IMR-90 (cell line): ENCODE results near the gene ALOXE3. TPM values are rescaled to one million over a fixed set of nuclear protein-coding genes. Genes with fewer than 3 reads are reported as not detected.

Source experiments
- ATAC-seq: fragments of 200-7000 bp; cut with Tn5 transposase; 2 replicates; pipeline ENCODE4 v1.9.1; 2020; ENCODE audit warnings: low read depth, mild to moderate bottlenecking, moderate library complexity
- BruUV-seq: library from RNA; stranded (reverse); fragments of 400-500 nt; replicated peaks from 2 replicates; lab custom pipeline; 2021; lab: Mats Ljungman, UMichigan
- CTCF ChIA-PET: fragments of 300-600 bp; formaldehyde crosslinking; extraction: SDS; loops from one replicate; lab custom pipeline; 2021; ENCODE audit warnings: antibody characterized with exemption; lab: Yijun Ruan, JAX
- POLR2A ChIA-PET: fragments of 300-600 bp; sonication (Branson Sonifier 250); formaldehyde crosslinking; loops from one replicate; lab custom pipeline; 2022; ENCODE audit warnings: antibody characterized with exemption; ENCODE audit not compliant: unreplicated experiment; lab: Charles Lee
- DNase-seq: peaks from one replicate; pipeline ENCODE4 v3.0.0; 2013
- H2AFZ ChIP-seq: replicated peaks from 2 replicates; pipeline ENCODE3; 2013; ENCODE audit warnings: low read length, mild to moderate bottlenecking; ENCODE audit not compliant: poor library complexity
- H2AK5ac ChIP-seq: 2 replicates; pipeline ENCODE4 v1.6.1; 2013; ENCODE audit warnings: low read depth, low read length, inconsistent platforms
- H2AK9ac ChIP-seq: replicated peaks from 2 replicates; pipeline ENCODE3; 2013; ENCODE audit warnings: mild to moderate bottlenecking, low read depth, low read length, moderate library complexity; ENCODE audit not compliant: poor library complexity
- H2BK120ac ChIP-seq: 2 replicates; pipeline ENCODE4 v1.6.1; 2013; ENCODE audit warnings: low read depth, low read length, inconsistent platforms
- H2BK15ac ChIP-seq: 3 replicates; pipeline ENCODE4 v1.6.1; 2013; ENCODE audit warnings: low read depth, low read length, inconsistent platforms
- H2BK20ac ChIP-seq: 2 replicates; pipeline ENCODE4 v1.6.1; 2013; ENCODE audit warnings: low read depth, mild to moderate bottlenecking, inconsistent platforms, low read length, moderate library complexity
- H2BK5ac ChIP-seq: 2 replicates; pipeline ENCODE4 v1.6.1; 2013; ENCODE audit warnings: mild to moderate bottlenecking, low read depth, low read length, inconsistent platforms; ENCODE audit not compliant: poor library complexity, severe bottlenecking
- H3K14ac ChIP-seq: replicated peaks from 2 replicates; pipeline ENCODE4 v1.6.1; 2013; ENCODE audit warnings: low read depth, low read length, inconsistent platforms
- H3K18ac ChIP-seq: 2 replicates; pipeline ENCODE4 v1.6.1; 2013; ENCODE audit warnings: low read depth, low read length, control low read depth
- H3K23ac ChIP-seq: 2 replicates; pipeline ENCODE4 v1.6.1; 2013; ENCODE audit warnings: low read depth, low read length, inconsistent platforms
- H3K27ac ChIP-seq: 2 replicates; pipeline ENCODE4 v1.5.1; 2013; ENCODE audit warnings: mild to moderate bottlenecking, control low read depth, low read length; ENCODE audit not compliant: insufficient read depth
- H3K27me3 ChIP-seq: 2 replicates; pipeline ENCODE4 v1.6.1; 2013; ENCODE audit warnings: low read length; ENCODE audit not compliant: control insufficient read depth, insufficient read depth
- H3K36me3 ChIP-seq: 2 replicates; pipeline ENCODE4 v1.6.1; 2013; ENCODE audit warnings: low read length, mixed read lengths; ENCODE audit not compliant: control insufficient read depth, insufficient read depth
- H3K4ac ChIP-seq: 2 replicates; pipeline ENCODE4 v1.6.1; 2013; ENCODE audit warnings: low read depth, low read length, inconsistent platforms
- H3K4me1 ChIP-seq: 2 replicates; pipeline ENCODE4 v1.6.1; 2013; ENCODE audit warnings: low read length, mixed read lengths; ENCODE audit not compliant: control insufficient read depth, insufficient read depth
- H3K4me2 ChIP-seq: 2 replicates; pipeline ENCODE4 v1.6.1; 2013; ENCODE audit warnings: low read depth, mild to moderate bottlenecking, control low read depth, low read length, moderate library complexity
- H3K4me3 ChIP-seq: 2 replicates; pipeline ENCODE4 v1.5.1; 2013; ENCODE audit warnings: low read depth, mild to moderate bottlenecking, control low read depth, low read length, moderate library complexity; ENCODE audit not compliant: insufficient read depth
- H3K56ac ChIP-seq: 2 replicates; pipeline ENCODE4 v1.6.1; 2013; ENCODE audit warnings: low read length, inconsistent platforms; ENCODE audit not compliant: insufficient read depth; ENCODE audit errors: extremely low read depth
- H3K79me1 ChIP-seq, 2 experiments: 2 replicates each; pipeline ENCODE4 v1.6.1; 2013; ENCODE audit warnings: low read length in 2 of 2, inconsistent platforms in 1 of 2, low read depth in 1 of 2
- H3K9ac ChIP-seq: 2 replicates; pipeline ENCODE4 v1.6.1; 2013; ENCODE audit warnings: low read depth, low read length, control low read depth
- H3K9me1 ChIP-seq: 2 replicates; pipeline ENCODE4 v1.6.1; 2013; ENCODE audit warnings: low read length, inconsistent platforms; ENCODE audit not compliant: insufficient read depth
- H3K9me3 ChIP-seq: 2 replicates; pipeline ENCODE4 v1.6.1; 2013; ENCODE audit warnings: low read length; ENCODE audit not compliant: control insufficient read depth, insufficient read depth
- H4K20me1 ChIP-seq: 2 replicates; pipeline ENCODE4 v1.6.1; 2013; ENCODE audit warnings: low read length, inconsistent platforms; ENCODE audit not compliant: insufficient read depth
- H4K5ac ChIP-seq: 2 replicates; pipeline ENCODE4 v1.6.1; 2013; ENCODE audit warnings: mild to moderate bottlenecking, low read depth, low read length, control low read depth
- H4K8ac ChIP-seq, 2 experiments: 2 replicates each; pipeline ENCODE4 v1.6.1; 2013; ENCODE audit warnings: low read depth in 2 of 2, low read length in 2 of 2, control low read depth in 1 of 2, inconsistent platforms in 1 of 2
- H4K91ac ChIP-seq: 2 replicates; pipeline ENCODE4 v1.6.1; 2013; ENCODE audit warnings: low read depth, low read length, inconsistent platforms; ENCODE audit not compliant: insufficient read depth
- BHLHE40 ChIP-seq: fragments of 150-350 bp; IDR thresholded peaks from 2 replicates; pipeline ENCODE4 v1.6.1; 2016; ENCODE audit warnings: mild to moderate bottlenecking, low read depth, low read length
- CEBPB ChIP-seq: IDR thresholded peaks from 2 replicates; pipeline ENCODE4 v1.6.1; 2012; ENCODE audit warnings: low read depth, low read length, improper control_type of control experiment
- CHD1 ChIP-seq: IDR thresholded peaks from 2 replicates; pipeline ENCODE4 v1.6.1; 2012; ENCODE audit warnings: low read depth, low read length, improper control_type of control experiment
- ELK1 ChIP-seq: fragments of 150-350 bp; IDR thresholded peaks from 2 replicates; pipeline ENCODE4 v1.6.1; 2016; ENCODE audit warnings: low read depth, mild to moderate bottlenecking, low read length, moderate library complexity, borderline replicate concordance
- FOS ChIP-seq: fragments of 150-350 bp; IDR thresholded peaks from 2 replicates; pipeline ENCODE4 v1.6.1; 2016; ENCODE audit warnings: low read depth, low read length
- MAFK ChIP-seq: IDR thresholded peaks from 2 replicates; pipeline ENCODE4 v1.6.1; 2012; ENCODE audit warnings: low read depth, low read length, improper control_type of control experiment
- MAZ ChIP-seq: IDR thresholded peaks from 2 replicates; pipeline ENCODE4 v1.6.1; 2012; ENCODE audit warnings: low read depth, mild to moderate bottlenecking, low read length, improper control_type of control experiment, moderate library complexity, borderline replicate concordance
- NFE2L2 ChIP-seq: fragments of 150-350 bp; IDR thresholded peaks from 2 replicates; pipeline ENCODE4 v1.6.1; 2016; ENCODE audit warnings: low read depth, mild to moderate bottlenecking, low read length
- POLR2A ChIP-seq: IDR thresholded peaks from 2 replicates; pipeline ENCODE4 v1.6.1; 2012; ENCODE audit warnings: mild to moderate bottlenecking, low read depth, low read length
- RAD21 ChIP-seq: IDR thresholded peaks from 2 replicates; pipeline ENCODE4 v1.6.1; 2012; ENCODE audit warnings: low read length, improper control_type of control experiment
- RFX5 ChIP-seq: IDR thresholded peaks from 2 replicates; pipeline ENCODE4 v1.8.0; 2012; ENCODE audit warnings: low read depth, mild to moderate bottlenecking, low read length, moderate library complexity
- SMC3 ChIP-seq: fragments of 150-350 bp; IDR thresholded peaks from 2 replicates; pipeline ENCODE4 v1.6.1; 2016; ENCODE audit warnings: low read depth, mild to moderate bottlenecking, antibody characterized with exemption, low read length, moderate library complexity
- WGBS, 2 experiments: methylation state at CpG; one replicate each; pipeline versions ENCODE4 v1.1.5 to v1.1.7; 2013; ENCODE audit warnings: missing lambda C conversion rate in 2 of 2; ENCODE audit not compliant: insufficient read length in 1 of 2; ENCODE audit errors: extremely low coverage in 2 of 2; 5-methylcytosine and 5-hydroxymethylcytosine counted together
- dilution Hi-C: fragments of 300-500 bp; cut with HindIII; formaldehyde crosslinking; loops from one replicate; pipeline ENCODE4 v1.14.3; 2018; ENCODE audit warnings: low sequenced_read_pairs; ENCODE audit not compliant: unreplicated experiment
- in situ Hi-C: fragments of 300-500 bp; cut with MboI; formaldehyde crosslinking; loops from 3 replicates; pipeline ENCODE4 v1.14.3; 2019; ENCODE audit warnings: low sequenced_read_pairs, inconsistent platforms, mixed read lengths
- intact Hi-C: fragments of 100-400 bp; cut with micrococcal nuclease; formaldehyde crosslinking; loops from 2 replicates; pipeline ENCODE4 v1.10.0; 2022
- polyA plus RNA-seq, 3 experiments: library from polyadenylated mRNA; depleted of rRNA; stranded (reverse); fragments of >200 nt; gene quantifications; 2 replicates each; pipeline ENCODE4 v1.2.3, GENCODE V29; 2012; ENCODE audit warnings: low replicate concordance in 1 of 3
- total RNA-seq: library from RNA; depleted of rRNA; stranded (reverse); fragments of >200 nt; gene quantifications from 2 replicates; pipeline ENCODE4 v1.2.3, GENCODE V29; 2012
- TF ChIP-seq, protein P1 (sequence below): fragments of 150-350 bp; IDR thresholded peaks from 2 replicates; pipeline ENCODE4 v1.6.1; 2017; ENCODE audit warnings: mild to moderate bottlenecking, antibody characterized with exemption, low read length, low read depth

Gene ALOXE3
- total and polyA plus RNA-seq, 2 of the 4 experiments (the other 2 are of a cell fraction), result under 0.01 to 0.26 TPM

GRCh38 chr17:8138672-8139371 lies 20.5 kb upstream of the ALOXE3 start (continued):
- TF ChIP-seq ELK1, result no peak
- peak; percentile 92; the same call in 1 of the 2 replicates for TF ChIP-seq CHD1
- TF ChIP-seq NFE2L2, result no peak

DNA sequence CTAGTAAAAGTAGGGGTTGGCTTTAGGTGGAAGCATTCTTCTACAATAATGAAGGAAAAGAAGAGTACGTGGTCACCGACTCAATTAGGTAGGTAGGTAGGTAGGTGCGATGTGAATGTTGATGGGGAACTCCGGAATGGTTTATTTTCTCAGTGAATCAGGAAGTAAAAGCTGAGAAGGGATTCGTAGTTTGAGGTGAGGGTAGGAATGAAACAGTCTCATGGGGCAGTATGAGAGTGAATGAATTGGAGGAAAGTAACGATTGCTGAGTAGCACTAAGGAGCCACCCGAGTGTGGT lies 20.0 kb upstream of the ALOXE3 start:
- H2AFZ ChIP-seq, result peak overlapping the region; percentile 82
- ATAC-seq, result no peak
- dilution Hi-C loops, result no loop called here
- TF ChIP-seq SMC3 (no peak), ELK1 (no peak), RAD21 (no peak), MAZ (no peak), CEBPB (no peak), NFE2L2 (no peak), RFX5 (no peak), MAFK (no peak), CHD1 (no peak), FOS (no peak), BHLHE40 (no peak), POLR2A (no peak)
- TF ChIP-seq, protein P1, sequence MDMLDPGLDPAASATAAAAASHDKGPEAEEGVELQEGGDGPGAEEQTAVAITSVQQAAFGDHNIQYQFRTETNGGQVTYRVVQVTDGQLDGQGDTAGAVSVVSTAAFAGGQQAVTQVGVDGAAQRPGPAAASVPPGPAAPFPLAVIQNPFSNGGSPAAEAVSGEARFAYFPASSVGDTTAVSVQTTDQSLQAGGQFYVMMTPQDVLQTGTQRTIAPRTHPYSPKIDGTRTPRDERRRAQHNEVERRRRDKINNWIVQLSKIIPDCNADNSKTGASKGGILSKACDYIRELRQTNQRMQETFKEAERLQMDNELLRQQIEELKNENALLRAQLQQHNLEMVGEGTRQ, result no peak

More for the DNA sequence above, 20.0 kb upstream of the ALOXE3 start:
- Histone ChIP-seq H2BK15ac (no peak overlapping the region), H3K4me3 (peak overlapping the region; percentile 33; the same call in 1 of the 2 replicates), H4K5ac (no peak overlapping the region), H4K91ac (no peak overlapping the region), H3K27me3 (no peaks in the 10 kb centered on the region), H3K36me3 (peaks cover 15% of the 10 kb centered on the region), H2BK120ac (no peak overlapping the region), H3K9ac (peak overlapping the region; percentile 1; the same call in 1 of the 2 replicates), H3K4me2 (peak overlapping the region; percentile 86), H4K8ac (peak overlapping the region in 1 of 2 experiments; percentile 39; a peak in 2 of 4 replicates), H2BK5ac (no peak overlapping the region), H2BK20ac (no peak overlapping the region), H3K27ac (no peak overlapping the region), H3K23ac (no peak overlapping the region; the same call in 1 of the 2 replicates), H2AK5ac (no peak overlapping the region), H4K20me1 (peaks cover 8% of the 10 kb centered on the region), H3K9me3 (no peaks in the 10 kb centered on the region), H3K4me1 (peaks cover 4% of the 10 kb centered on the region), H2AK9ac (no peak overlapping the region), H3K79me1 (no peaks in the 10 kb centered on the region), H3K18ac (no peak overlapping the region), H3K9me1 (peaks cover 10% of the 10 kb centered on the region), H3K4ac (no peak overlapping the region), H3K14ac (peak overlapping the region; percentile 26; the same call in 1 of the 2 replicates), H3K56ac (no peak overlapping the region)
- no TSS peak for BruUV-seq
- in situ Hi-C loops (no loop called here), intact Hi-C loops (loop anchor here (1.0 to 5.0 kb wide), 5 partner anchors 13 to 162 kb away; no protein-coding TSS in a partner anchor)
- ChIA-PET CTCF (interaction anchor here (0.6 to 4.6 kb wide), 4 partner anchors 18 to 83 kb away, joined by 3 to 24 read pairs (median 4); no protein-coding TSS in a partner anchor), POLR2A (interaction anchor here (0.6 to 1.0 kb wide), 3 partner anchors 35 to 52 kb away, joined by 3 to 6 read pairs (median 5); partner anchors contain the start of gene BORCS6)
- no peak for DNase-seq
- WGBS, 2 experiments, result 2% methylated on average over 7 of the region's 7 CpGs; no CpG with 5 or more reads in 1 of the 2 experiments
